Embryonic facial prominence (tissue), 1 donor: ENCODE results near the gene INPP4A.

Source experiments
- DNase-seq: peaks from one replicate; pipeline ENCODE4 v3.0.0-alpha.2; 2016; ENCODE audit errors: extremely low spot score

Gene INPP4A

GRCh38 chr2:98436734-98437133, 7.9 kb upstream of the INPP4A start:
- no peak for DNase-seq

- DNase-seq = no peak
Observed at GRCh38 chr2:98438190-98439133, 6.2 kb upstream of the INPP4A start.

GRCh38 chr2:98441706-98442450, 2.8 kb upstream of the INPP4A start:
- DNase-seq = no peak

GRCh38 chr2:98442488-98442887, 2.2 kb upstream of the INPP4A start:
- no peak for DNase-seq

- no peak for DNase-seq
Observed at GRCh38 chr2:98445177-98445682, 572 bp downstream of the INPP4A start.

- DNase-seq = no peak
Observed at GRCh38 chr2:98445683-98446581, 1.3 kb downstream of the INPP4A start.

GRCh38 chr2:98446850-98447249, 2.2 kb downstream of the INPP4A start:
- DNase-seq = no peak

- DNase-seq = no peak
Observed at GRCh38 chr2:98448441-98449145, 3.9 kb downstream of the INPP4A start.

- DNase-seq = no peak
Observed at GRCh38 chr2:98452396-98453027, 7.9 kb downstream of the INPP4A start.

GRCh38 chr2:98453083-98453482, 8.4 kb downstream of the INPP4A start:
- DNase-seq = no peak

- DNase-seq = no peak
Observed at GRCh38 chr2:98453531-98453930, 8.9 kb downstream of the INPP4A start.

GRCh38 chr2:98454073-98454472, 9.4 kb downstream of the INPP4A start:
- DNase-seq = no peak

GRCh38 chr2:98454500-98455235, 10.0 kb downstream of the INPP4A start:
- no peak for DNase-seq

- no peak for DNase-seq
Observed at GRCh38 chr2:98455494-98455976, 10.9 kb downstream of the INPP4A start.

- no peak for DNase-seq
Observed at GRCh38 chr2:98457045-98457696, 12.5 kb downstream of the INPP4A start.

GRCh38 chr2:98458207-98458606, 13.5 kb downstream of the INPP4A start:
- no peak for DNase-seq

- no peak for DNase-seq
Observed at GRCh38 chr2:98458667-98459380, 14.2 kb downstream of the INPP4A start.

- no peak for DNase-seq
Observed at GRCh38 chr2:98459496-98460175, 15.0 kb downstream of the INPP4A start.
